GM06990 (cell line): ENCODE data around the gene ZNF14.
"Not testable (repeated sequence)": the region's sequence is repeated elsewhere in the genome, so short reads cannot be mapped to it uniquely, and the experiment has no call there.

Experiments
- DNase-seq: peaks from one replicate; pipeline ENCODE4 v3.0.0-alpha.2; 2011; ENCODE audit not compliant: insufficient read length; ENCODE audit errors: extremely low read depth
- H3K27me3 ChIP-seq: replicated peaks from 2 replicates; pipeline ENCODE4 v1.6.0; 2011; ENCODE audit warnings: low read length; ENCODE audit not compliant: control insufficient read depth, insufficient read depth
- H3K36me3 ChIP-seq: 2 replicates; pipeline ENCODE4 v1.5.1; 2011; ENCODE audit warnings: low read length; ENCODE audit not compliant: control insufficient read depth, insufficient read depth
- H3K4me3 ChIP-seq: replicated peaks from 2 replicates; pipeline ENCODE4 v1.5.1; 2011; ENCODE audit warnings: low read depth, mild to moderate bottlenecking, control low read depth, low read length
- TF ChIP-seq, protein P1 (sequence below): IDR thresholded peaks from 2 replicates; pipeline ENCODE4 v1.5.1; 2011; ENCODE audit warnings: low read length, control low read depth, mild to moderate bottlenecking, inconsistent platforms; ENCODE audit not compliant: insufficient read depth, poor library complexity, severe bottlenecking

Gene ZNF14

DNA sequence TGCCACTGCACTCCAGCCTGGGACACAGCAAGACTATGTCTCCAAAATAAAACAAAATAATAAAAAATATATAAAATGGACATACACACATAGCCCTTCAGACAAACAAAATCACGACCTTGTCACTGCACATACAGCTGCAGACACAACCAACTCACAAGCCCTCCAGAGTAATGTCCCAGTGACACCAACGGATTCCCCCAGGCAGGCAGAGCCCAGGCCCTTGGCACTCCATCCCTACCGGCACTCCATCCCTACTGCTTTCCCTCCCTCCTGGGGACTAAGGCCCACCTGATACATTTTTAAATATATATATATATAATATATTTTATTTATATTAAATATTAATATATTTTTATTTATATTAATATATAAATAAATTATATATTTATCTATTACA, 45.8 kb downstream of the ZNF14 start:
- Histone ChIP-seq H3K4me3 (no peak overlapping the region), H3K27me3 (no peaks in the 10 kb centered on the region), H3K36me3 (no peaks in the 10 kb centered on the region)
- TF ChIP-seq, protein P1, sequence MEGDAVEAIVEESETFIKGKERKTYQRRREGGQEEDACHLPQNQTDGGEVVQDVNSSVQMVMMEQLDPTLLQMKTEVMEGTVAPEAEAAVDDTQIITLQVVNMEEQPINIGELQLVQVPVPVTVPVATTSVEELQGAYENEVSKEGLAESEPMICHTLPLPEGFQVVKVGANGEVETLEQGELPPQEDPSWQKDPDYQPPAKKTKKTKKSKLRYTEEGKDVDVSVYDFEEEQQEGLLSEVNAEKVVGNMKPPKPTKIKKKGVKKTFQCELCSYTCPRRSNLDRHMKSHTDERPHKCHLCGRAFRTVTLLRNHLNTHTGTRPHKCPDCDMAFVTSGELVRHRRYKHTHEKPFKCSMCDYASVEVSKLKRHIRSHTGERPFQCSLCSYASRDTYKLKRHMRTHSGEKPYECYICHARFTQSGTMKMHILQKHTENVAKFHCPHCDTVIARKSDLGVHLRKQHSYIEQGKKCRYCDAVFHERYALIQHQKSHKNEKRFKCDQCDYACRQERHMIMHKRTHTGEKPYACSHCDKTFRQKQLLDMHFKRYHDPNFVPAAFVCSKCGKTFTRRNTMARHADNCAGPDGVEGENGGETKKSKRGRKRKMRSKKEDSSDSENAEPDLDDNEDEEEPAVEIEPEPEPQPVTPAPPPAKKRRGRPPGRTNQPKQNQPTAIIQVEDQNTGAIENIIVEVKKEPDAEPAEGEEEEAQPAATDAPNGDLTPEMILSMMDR = no peak
- no peak for DNase-seq

DNA sequence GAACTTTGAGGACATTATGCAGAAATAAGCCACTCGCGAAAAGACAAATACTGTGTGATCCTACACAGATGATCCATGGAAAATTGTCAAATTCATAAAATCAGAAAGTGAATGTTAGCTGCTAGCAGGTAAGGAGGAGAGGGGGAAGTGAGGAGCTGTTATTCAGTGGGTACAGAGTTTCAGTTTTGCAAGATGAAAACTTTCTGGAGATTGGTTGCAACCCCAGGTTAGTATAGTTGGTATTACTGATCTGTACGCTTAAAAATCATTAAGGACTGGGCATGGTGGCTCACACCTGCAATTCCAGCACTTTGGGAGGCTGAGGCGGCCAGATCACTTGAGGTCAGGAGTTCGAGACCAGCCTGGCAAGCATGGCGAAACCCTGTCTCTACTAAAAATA, 46.3 kb downstream of the ZNF14 start:
- no peaks in the 10 kb centered on the region for H3K27me3 ChIP-seq
- H3K4me3 ChIP-seq = no peak overlapping the region
- no peak for DNase-seq
- TF ChIP-seq, protein P1 = no peak
- H3K36me3 ChIP-seq = no peaks in the 10 kb centered on the region

DNA sequence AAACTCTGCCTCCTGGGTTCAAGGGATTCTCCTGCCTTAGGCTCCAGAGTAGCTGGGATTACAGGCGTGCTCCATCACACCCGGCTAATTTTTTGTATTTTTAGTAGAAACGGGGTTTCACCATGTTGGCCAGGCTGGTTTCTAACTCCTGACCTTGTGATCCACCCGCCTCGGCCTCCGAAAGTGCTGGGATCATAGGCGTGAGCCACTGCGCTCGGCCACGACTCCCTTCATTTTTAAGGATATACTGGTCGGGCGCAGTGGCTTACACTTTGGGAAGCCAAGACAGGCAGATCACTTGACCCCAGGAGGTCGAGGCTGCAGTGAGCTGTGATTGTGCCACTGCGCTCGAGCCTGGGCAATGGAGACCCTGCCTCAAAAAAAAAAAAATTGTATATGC, 46.8 kb downstream of the ZNF14 start:
- not testable (repeated sequence) for H3K27me3 ChIP-seq, H3K36me3 ChIP-seq, H3K4me3 ChIP-seq, DNase-seq

DNA sequence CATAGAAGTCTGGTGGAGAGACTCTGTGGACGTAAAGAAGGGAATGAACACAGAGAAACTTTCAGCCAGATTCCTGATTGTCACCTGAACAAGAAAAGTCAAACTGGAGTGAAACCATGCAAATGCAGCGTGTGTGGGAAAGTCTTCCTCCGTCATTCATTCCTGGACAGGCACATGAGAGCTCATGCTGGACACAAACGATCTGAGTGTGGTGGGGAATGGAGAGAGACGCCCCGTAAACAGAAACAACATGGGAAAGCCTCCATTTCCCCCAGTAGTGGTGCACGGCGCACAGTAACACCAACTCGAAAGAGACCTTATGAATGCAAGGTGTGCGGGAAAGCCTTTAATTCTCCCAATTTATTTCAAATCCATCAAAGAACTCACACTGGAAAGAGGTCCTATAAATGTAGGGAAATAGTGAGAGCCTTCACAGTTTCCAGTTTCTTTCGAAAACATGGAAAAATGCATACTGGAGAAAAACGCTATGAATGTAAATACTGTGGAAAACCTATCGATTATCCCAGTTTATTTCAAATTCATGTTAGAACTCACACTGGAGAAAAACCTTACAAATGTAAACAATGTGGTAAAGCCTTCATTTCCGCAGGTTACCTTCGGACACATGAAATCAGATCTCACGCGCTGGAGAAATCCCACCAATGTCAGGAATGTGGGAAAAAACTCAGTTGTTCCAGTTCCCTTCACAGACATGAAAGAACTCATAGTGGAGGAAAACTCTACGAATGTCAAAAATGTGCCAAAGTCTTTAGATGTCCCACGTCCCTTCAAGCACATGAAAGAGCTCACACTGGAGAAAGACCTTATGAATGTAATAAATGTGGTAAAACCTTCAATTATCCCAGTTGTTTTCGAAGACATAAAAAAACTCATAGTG, 53.5 kb downstream of the ZNF14 start:
- H3K27me3 ChIP-seq = no peaks in the 10 kb centered on the region
- peaks cover 11% of the 10 kb centered on the region for H3K36me3 ChIP-seq
- H3K4me3 ChIP-seq = no peak overlapping the region
- TF ChIP-seq, protein P1 = no peak
- no peak for DNase-seq

DNA sequence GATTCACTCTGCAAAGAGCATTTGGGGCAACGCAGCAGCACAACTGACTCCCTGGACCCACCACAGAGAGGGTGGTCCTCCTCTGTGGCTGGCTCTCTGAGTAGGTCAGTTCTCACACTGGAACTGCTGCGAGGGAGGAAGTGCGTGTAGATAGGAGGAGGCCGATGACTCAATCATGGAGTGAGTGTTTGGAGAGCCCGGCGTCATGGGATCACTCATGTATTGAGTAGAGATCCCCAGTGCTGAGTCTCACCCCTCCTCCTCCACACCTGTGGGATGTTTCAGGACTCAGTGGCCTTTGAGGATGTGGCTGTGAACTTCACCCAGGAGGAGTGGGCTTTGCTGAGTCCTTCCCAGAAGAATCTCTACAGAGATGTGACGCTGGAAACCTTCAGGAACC, 55.3 kb downstream of the ZNF14 start:
- H3K27me3 ChIP-seq = no peaks in the 10 kb centered on the region
- peaks cover 13% of the 10 kb centered on the region for H3K36me3 ChIP-seq
- DNase-seq = no peak
- TF ChIP-seq, protein P1 = no peak
- no peak overlapping the region for H3K4me3 ChIP-seq

DNA sequence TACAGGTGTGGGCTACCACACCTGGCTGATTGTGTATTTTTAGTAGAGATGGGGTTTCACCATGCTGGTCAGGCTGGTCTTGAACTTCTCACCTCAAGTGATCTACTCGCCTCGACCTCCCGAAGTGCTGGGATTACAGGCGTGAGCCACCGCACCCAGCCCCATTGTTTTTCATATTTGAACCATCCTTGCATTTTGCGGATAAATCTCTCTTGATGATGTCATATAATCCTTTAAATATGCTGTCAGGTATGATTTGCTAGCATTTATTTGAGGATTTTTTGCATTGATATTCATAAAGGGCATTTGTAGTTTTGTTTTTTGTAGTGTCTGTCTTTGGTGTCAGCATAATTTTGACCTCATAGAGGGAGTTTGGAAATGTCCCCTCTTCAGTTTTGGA, 58.6 kb downstream of the ZNF14 start:
- Histone ChIP-seq H3K36me3 (peaks cover 13% of the 10 kb centered on the region), H3K27me3 (no peaks in the 10 kb centered on the region), H3K4me3 (no peak overlapping the region)
- TF ChIP-seq, protein P1 = no peak
- DNase-seq = no peak
